HEK293T (cell line): ENCODE results near the gene KIF19.

Experiments used
- ARNT ChIP-seq: fragments of 450-650 bp; IDR thresholded peaks from 2 replicates; pipeline ENCODE4 v1.6.1; 2017; ENCODE audit warnings: mild to moderate bottlenecking
- BHLHE40 ChIP-seq: fragments of 450-650 bp; IDR thresholded peaks from 2 replicates; pipeline ENCODE4 v1.6.1; 2016; ENCODE audit warnings: mild to moderate bottlenecking, moderate library complexity, borderline replicate concordance
- CTBP1 ChIP-seq: fragments of 450-650 bp; IDR thresholded peaks from 2 replicates; pipeline ENCODE4 v1.6.1; 2016; ENCODE audit warnings: borderline replicate concordance
- ELF4 ChIP-seq: fragments of 450-650 bp; IDR thresholded peaks from 2 replicates; pipeline ENCODE4 v1.6.1; 2017; ENCODE audit warnings: antibody characterized with exemption
- FOXA1 ChIP-seq: fragments of 450-650 bp; IDR thresholded peaks from 2 replicates; pipeline ENCODE4 v1.6.1; 2016; ENCODE audit warnings: mild to moderate bottlenecking
- FOXK2 ChIP-seq: fragments of 450-650 bp; IDR thresholded peaks from 2 replicates; pipeline ENCODE4 v1.6.1; 2016; ENCODE audit warnings: mild to moderate bottlenecking
- FOXM1 ChIP-seq: fragments of 450-650 bp; IDR thresholded peaks from 2 replicates; pipeline ENCODE4 v1.6.1; 2017; ENCODE audit warnings: mild to moderate bottlenecking, borderline replicate concordance
- HDGF ChIP-seq: fragments of 450-650 bp; IDR thresholded peaks from 2 replicates; pipeline ENCODE4 v1.6.1; 2017; ENCODE audit warnings: antibody characterized with exemption, borderline replicate concordance
- L3MBTL2 ChIP-seq: fragments of 450-650 bp; conservative IDR thresholded peaks from 2 replicates; pipeline ENCODE4 v1.6.1; 2016; ENCODE audit warnings: mild to moderate bottlenecking
- SP1 ChIP-seq: fragments of 450-650 bp; IDR thresholded peaks from 2 replicates; pipeline ENCODE4 v1.6.1; 2017
- SUZ12 ChIP-seq: fragments of 450-650 bp; IDR thresholded peaks from 2 replicates; pipeline ENCODE4 v1.6.1; 2016; ENCODE audit warnings: mild to moderate bottlenecking
- TARDBP ChIP-seq: fragments of 450-650 bp; IDR thresholded peaks from 2 replicates; pipeline ENCODE4 v1.6.1; 2016
- ZNF384 ChIP-seq: fragments of 450-650 bp; IDR thresholded peaks from 2 replicates; pipeline ENCODE4 v1.6.1; 2016

- TF ChIP-seq ELF4, result no peak
- no peak for TF ChIP-seq BHLHE40
- TF ChIP-seq HDGF, result no peak
- TF ChIP-seq FOXM1, result no peak
- no peak for TF ChIP-seq TARDBP
- TF ChIP-seq ZNF384, result no peak
- no peak for TF ChIP-seq FOXK2
- no peak for TF ChIP-seq FOXA1
- TF ChIP-seq L3MBTL2, result no peak
- no peak for TF ChIP-seq SP1
- TF ChIP-seq SUZ12, result no peak
- no peak for TF ChIP-seq CTBP1
- no peak for TF ChIP-seq ARNT
Observed at GRCh38 chr17:74404789-74405188, 78.8 kb downstream of the KIF19 start.
